NCI-H187 treated with DMSO at 0.1 percent for 48 hours (cell line): ENCODE results near the gene GSAP.
A peak's percentile ranks its signal among the peaks of the same experiment; 100 is the strongest.

Experiments used
- DNase-seq: peaks from one replicate; lab custom pipeline; 2025; lab: John Stamatoyannopoulos, UW

The GSAP gene

DNA sequence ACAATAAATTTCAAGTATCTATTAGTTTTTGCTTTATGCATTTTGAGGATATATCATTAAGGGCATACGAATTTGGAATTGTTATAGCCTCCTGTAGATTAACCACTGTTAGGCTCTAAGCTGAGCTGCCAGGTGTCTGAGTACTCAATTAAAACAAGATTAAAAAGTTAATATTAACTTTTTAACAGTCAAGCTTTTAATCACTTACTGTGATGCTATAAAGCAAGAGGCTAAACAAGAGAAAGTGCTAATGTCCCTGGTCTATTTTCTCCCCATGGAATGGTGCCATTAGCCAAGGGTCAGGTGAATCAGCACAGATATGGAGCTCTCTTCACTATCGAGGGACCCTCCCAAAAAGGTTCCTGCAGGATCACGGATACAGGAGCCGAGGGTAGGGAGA lies 9.7 kb downstream of the GSAP start:
- no peak for DNase-seq

DNA sequence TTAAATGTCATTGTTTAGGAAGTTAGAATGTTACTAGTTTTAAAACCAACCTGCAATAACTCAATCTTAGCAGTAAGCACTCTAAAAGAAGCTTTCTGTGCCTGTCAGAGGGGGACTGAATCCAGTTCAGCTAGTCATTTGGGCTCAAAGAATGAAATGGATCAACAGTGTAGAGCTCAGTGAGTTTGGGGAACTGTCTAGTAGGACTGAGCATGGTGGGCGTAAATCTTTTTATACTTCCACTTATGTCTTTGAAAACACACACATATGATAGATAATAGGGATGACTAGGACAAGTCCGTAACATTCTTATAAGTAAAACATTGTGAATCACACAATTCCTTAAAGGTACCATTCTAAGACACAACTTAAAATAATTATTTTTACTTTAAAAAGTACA lies 11.5 kb downstream of the GSAP start:
- DNase-seq = no peak

DNA sequence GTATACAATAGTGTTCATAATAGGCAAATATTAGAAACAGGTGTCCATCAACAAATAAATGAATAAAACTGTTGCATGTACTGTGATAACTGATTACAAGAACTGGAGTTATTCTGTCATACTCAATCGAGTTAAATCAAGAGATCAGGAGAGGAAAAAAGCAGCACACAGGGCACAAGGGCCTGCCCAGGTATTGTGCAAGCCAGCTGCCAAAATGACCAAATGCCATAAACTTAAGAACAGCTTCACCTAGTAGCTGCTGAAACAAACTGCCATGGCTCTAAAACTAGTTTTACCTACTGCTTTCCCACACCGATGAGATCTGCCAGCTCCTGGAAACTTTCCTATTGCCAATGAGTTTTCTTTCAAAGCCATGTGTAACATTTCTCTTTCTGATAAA lies 12.2 kb downstream of the GSAP start:
- DNase-seq = no peak

DNA sequence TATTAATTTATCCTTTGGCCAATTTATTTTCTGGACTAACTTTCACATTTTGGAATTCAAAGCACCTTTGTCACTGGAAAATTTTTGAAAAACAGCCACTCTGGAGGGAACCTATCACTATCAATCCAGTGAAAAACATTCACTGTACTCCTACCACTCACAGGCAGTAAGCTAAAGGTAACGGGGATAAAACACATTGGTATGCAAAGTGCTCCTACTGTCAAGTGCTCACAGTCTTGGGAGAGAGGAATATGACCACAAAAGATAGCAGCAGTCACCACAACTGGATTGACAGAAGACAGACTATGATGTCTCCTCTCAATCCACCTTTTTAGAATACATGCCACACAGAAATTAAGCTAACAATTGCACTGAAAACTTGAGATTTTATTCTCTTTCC lies 13.3 kb downstream of the GSAP start:
- DNase-seq = no peak

DNA sequence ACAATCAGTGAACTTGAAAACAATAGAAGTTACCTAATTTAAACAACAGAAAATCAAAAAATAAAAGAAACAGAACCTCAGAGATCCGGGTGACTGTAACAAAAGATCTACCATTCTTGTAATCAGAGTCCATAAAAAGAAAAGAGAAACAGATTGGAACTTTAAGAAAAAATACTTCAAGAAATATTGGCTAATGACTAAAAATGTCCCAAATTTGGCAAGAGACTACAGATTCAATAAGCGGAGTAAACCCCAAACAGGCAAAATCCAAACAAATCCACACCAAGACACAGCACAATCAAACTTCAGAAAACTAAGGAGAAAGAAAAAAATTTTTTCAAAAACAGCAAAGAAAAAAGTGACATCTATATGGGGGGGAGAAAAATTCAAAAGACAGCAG lies 15.1 kb downstream of the GSAP start:
- no peak for DNase-seq

DNA sequence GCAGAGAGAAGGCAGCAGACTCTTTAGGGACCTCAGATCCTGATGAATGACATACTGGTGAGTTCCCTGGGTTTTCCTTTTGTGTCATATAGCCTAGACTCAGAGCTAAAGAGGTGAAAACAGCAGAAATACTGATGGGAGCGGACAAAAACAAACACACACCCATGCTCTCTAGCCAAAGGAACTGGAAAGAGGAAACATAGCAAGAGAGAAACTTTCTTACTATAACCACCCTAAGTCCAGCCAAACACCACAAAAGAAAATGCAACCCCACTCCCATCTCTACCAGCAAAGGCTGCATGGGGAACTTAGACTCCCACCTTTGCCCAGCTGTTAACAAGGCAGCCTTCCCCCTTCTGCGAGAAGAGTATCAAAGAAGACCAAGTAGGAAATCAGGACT lies 16.3 kb downstream of the GSAP start:
- DNase-seq = no peak

DNA sequence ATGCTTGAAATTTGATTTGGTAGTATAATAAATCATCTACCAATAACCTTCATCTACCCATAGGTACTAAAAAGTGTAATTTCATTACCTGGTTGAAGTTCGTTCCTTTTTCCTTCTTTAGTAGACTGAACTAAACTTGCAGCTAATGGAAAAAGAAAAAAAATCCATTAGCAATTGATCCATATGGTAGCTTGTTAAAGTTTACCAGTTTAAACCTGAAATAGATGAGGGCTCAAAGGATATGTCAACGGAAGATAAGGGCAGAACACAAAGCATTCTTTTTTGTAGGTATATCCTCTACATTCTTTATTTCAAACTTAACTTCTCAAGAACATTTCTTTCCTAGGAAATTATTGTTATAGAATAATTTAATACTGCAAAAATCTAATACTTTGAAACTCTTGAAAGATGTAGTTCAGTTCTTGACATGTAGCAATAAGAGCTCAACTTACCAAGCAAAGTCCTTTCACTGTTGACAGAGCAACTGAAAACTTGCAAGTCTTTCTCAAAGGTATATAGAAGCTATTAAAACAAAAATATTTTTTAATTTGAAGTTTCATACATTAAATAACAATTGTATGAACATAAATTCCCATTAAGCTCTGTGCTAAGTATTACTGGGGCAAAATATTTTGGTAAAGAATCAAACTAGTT lies 19.1 kb downstream of the GSAP start:
- DNase-seq = no peak

DNA sequence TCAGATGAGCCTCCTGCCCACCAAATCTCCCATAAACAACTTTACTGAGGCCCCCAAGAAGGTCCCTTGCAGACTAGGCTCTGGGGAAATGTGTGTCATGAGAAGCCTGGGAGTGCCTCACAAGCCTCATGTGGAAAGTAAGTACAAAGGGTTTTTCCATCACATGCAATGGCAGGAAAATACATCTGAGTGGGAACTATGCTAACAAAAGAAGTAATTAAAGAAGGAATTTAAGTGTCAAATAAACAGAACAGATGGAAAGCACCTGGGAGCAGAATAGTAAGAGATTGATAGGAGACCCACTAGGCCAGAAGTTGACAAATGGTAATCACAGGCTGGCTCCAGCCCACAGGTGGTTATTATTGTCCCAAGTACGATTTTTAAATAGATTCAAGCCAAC lies 20.5 kb downstream of the GSAP start:
- peak; percentile 47 for DNase-seq

DNA sequence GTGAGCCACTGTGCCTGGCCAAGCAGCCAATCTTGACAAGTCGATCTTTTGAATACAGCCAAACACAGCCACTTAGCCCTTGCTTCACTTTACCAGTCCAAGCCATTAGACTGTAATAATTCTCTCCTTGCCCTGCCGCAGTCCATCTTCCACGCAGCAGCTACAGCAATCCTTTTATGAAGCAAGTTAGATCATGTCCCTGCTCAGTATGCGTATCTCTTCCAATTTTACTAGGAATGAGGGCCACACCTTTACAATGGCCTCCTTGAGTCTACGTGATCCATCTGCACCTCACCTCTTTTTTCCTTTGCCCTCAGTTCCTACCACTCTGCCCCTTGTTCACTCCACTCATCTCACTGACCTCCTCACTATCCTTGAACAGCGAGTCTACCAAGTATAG lies 22.2 kb downstream of the GSAP start:
- no peak for DNase-seq

DNA sequence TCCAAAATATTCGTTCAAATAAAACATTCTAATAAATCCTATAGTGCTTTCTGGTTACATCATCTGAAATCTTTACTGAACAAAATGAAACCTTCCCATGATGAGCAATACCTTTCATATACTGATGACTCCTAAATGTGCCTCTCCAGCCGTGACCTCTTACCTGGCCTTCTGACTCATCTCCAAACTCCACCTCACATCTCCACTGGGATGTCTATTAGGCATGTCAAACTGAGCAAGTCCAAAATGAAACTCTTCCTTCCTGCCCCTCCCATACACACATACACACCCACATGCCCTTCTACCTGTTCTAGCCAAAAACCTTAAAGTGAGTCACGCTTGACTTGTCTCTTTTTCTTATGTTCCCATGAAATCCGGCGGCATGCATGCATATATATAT lies 22.9 kb downstream of the GSAP start:
- DNase-seq = no peak

DNA sequence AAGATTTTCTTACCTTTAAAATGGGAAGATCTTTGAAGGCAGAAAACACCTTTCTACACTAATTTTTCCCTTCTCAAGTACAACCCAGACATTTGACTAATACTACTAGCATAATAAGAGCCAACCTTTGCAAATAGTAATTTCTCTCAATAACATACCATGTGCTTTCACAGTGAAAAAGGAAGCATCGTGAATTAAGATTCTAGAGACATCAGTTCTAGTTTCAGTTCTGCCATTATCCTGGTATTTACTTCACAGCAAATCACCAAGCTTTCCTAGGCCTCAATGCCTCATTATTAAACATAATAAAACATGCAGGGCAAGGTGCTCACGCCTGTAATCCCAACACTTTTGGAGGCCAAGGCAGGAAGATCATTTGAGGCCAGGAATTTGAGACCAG lies 24.9 kb downstream of the GSAP start:
- DNase-seq = no peak

DNA sequence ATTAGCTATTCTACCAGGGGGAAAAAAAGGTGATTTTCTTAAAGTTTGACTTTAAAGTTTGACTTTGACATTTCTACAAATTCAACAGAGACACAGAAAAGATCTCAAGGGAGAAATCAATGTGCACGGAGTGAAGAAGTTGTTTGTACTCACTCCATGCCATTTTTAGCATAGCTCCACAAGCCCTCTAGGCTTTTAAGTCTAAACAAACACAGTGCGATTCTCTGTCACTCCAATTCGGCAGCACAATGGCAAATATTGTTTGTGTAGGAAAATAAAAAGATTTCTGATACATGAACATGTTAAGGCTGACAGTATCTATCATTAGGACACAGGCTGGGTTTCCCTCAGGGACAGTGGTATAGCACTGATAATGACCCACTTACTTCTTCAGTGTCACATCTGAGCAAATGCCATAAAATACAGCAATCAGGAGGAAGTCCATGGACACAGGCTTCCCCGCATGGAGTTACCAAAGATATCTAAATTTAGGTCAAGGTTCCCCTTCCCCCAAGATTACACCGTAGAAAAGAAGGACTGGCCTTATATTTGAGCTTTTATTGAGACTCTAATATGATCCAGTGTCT lies 28.0 kb downstream of the GSAP start:
- DNase-seq = no peak

DNA sequence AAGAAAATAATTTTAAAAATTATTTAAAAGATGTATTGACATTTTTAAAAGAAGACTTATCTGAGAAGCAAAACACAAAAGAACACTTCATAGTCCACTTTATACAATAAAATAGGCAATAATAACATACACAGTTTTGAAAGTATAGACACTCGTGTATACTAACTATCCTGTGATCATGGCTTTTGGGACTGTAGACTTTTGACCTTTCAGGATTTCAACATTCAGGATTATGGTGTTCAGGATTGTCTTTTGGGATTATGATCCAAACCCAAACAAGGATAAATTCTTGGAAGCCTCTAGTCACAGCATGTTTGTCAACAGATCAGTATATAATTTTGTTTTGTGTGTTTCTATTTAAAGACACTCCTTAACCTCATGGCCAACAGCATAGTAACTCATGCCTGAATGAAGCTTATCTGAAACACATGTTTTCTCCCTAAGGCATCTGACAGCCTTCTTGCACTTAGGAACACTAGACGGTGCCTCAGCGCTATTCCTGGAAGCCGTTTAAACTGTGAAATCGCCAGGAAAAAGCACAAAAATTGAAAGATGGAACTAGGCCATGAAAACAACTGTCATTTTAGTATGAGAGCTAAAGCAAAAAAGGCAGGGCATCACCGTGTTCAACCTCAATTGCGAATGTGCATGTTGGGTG lies 29.9 kb downstream of the GSAP start:
- DNase-seq = no peak

DNA sequence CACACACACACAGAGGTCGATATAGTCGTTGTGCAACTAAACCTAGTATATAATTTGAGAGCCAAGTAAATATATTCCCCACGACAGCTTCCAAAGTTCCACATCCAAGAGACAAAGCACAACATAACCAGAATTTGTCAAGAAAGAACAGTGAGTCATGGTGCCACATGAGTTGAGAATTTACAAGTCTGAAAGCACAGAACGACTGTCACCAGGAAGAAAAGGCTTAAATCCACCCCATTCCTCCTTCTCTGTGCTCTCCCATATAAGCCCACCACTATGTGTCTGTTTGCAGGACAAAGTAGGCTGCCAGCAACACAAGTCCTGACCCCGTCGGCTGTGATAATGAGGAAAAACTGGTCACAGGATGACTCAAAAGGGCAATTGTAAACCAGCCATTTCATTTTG lies 32.8 kb downstream of the GSAP start:
- no peak for DNase-seq

DNA sequence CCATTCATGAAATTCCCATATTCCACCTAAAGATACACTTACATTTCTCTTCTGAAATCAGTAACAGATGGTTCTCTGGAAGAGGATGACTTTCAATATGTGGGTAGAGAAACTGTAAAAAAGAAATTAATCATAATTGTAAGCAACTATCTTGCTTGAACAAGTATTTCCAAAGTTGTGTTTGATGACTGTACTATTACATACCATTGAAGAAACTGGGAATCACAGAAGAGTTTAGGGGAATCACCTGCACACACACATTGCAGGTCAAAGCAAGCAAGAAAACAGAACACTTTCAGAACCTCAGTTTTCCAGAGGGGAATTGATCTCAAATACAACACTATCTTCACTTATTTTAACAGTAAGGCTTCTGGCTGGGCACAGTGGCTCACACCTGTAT lies 33.6 kb downstream of the GSAP start:
- no peak for DNase-seq

DNA sequence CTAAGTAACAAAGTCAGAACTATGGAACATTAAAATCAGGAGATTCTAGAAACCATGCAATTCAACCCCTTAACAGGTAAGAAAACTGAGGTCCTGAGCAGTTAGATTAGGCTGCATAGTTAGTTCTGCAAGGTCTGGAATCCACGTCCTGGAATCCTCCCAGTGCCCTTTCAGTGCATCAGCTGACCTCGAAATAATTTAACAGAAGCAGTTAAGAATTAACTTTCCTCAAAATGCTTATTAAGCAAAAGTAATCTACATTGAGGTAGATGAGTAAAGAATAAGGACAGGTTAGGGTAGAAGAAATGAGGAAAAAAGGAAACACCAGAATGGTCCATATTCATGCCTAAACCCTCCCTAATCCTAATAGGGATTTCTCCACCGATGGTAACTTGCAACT lies 37.6 kb downstream of the GSAP start:
- no peak for DNase-seq

DNA sequence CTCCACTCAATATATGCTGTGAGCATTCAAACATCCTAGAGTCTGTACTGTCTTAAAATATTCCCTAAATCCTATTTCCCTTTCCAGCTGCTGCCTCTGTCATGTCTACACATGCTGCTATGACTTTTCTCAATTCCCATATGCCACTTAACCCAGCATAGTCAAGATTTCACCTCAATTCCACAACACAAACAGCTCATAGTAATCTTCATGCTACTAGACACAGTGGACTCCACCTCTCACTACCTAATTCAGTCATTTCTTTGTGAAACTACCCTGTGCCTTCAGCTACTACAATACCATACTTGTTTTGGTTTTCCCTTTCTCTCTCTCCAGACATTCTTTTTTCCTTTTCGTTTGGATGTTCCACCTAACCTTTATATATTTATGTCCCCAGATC lies 45.5 kb downstream of the GSAP start:
- no peak for DNase-seq

DNA sequence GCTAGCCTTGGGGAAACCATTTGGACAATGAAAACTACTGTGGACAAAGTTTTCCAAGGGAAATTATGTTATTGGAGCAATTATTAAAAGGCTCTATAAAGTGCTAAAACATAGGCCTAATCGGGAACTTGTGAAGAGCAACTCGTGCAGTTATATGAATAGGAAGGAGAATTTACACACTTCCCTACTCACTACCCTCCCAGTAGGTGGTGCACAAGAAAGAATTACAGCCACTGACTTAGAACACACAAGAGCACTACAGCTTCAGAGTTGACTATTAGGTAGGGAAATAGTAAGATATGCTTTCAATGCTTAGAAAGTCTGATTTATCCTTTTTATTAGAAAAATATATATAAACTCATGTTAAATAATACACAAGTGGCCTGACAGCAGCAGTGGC lies 47.2 kb downstream of the GSAP start:
- no peak for DNase-seq

DNA sequence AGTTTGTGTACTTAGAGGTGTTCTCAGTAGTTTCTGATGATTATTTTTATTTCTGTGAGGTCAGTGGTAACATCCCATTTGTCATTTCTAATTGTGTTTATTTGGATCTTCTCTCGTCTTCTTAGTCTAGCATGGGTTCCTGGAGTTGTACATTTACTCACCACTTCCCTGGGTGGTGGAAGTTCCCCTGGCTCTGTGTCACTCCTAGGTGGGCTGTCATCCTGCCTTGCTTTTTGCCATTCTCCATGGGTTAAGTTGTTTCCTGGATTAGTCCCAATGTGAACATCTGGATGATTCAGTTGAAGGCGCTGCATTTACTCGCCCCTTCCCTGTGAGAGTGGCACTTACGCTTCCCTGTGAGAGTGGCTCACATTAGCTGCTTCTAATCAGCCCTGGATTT lies 48.2 kb downstream of the GSAP start:
- DNase-seq = no peak

DNA sequence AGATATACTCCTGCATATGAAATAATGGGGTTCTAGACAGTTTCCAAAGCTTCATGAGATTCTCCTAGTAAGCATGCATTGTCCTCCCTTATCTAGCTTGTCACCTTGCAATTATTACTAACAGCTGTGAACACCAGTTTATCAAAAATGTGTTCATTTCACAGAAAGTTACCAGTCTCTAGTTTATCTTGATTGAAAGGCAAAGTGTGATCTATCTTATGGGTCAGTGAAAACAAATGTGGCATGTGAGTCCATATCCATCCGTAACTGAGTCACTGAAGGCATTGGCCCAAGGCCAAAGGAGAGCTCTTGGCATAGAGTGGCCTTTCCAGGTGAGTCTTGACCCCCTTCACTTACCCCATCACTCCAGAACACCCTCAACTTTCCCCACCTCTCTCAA lies 53.2 kb downstream of the GSAP start:
- no peak for DNase-seq

DNA sequence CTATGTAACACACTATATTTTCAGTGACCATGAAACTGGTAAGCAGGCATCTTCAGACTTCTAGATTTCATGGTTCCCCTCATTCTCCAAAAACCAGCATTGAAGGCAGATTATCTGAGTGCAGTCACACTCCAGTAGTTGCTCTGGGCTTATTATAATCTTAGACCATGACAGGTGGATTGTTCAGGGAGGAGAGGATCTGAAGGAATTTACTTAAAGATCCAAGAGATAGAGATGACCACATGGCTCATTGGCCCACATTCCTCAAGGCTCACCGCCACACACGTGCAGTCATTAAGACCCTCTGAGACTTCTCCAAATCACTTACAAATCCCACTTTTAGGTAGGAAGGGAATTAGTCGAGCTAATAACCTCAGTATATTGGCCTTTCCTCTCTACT lies 55.2 kb downstream of the GSAP start:
- no peak for DNase-seq

DNA sequence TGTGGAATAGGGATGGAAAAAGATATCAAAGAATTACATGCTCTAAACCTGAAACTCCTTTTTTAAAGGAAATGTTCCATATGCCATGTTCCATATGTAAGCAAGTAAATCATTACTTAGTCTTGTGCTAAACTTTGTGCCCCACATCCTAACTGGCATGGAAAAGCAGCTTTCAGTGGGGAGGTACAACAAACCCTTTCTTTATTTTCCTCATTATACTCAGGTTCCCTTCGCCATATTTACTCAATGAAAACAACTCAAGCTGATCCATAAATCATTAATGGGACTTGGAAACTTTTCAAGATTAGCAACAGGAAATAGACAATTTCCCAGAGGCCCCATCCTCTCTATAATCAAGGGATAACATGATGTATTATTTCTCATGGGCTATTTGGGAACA lies 56.0 kb downstream of the GSAP start:
- DNase-seq = no peak

DNA sequence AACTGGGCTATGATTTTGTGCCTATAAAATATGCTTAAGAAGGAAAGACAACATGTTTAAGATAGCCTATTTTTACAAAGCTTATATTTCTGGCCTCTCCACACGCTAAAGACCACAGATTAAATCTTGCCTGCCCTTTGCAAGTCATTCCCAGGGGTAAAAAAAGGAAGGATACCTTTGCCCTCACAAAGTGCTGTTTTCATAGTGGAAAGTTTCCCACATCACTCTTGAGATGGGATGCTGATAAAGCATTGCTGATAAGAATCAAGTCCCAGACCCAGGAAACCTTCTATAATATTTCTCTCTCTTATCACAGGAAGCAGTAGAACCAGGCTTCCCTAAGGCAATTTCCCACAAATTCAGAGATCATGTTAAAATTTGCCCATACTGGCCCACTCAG lies 56.5 kb downstream of the GSAP start:
- no peak for DNase-seq

DNA sequence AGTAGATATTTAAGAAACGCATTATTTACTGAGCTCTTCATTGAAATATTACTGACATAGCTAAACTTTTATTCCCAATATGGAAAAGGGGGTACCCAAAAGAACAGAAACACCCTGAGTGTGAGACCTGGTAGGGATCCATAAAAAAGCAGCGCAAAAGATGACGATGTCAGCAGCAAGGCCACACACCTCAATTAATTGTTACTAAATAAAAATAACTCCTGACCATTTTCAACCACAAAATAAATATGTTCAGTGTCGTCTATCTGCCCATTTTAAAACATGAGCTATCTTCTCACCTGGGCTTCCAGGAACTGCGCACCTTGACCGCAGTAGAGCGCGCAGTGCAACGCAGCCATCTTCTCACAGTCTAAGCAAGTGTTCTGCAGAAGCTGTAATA lies 61.2 kb downstream of the GSAP start:
- no peak for DNase-seq
